ENCODE results near the gene B4GALNT1. TPM values are rescaled to one million over a fixed set of nuclear protein-coding genes. Genes with fewer than 3 reads are reported as not detected.
"Not testable (repeated sequence)": the region's sequence is repeated elsewhere in the genome, so short reads cannot be mapped to it uniquely, and the experiment has no call there.

B4GALNT1 gene
- total RNA-seq, 1 experiment from 2014 or later = 0.40 TPM

- Mint-ChIP-seq H3K4me3 (ENCODE audit: unreplicated experiment) (no peak overlapping the region), H3K9me3 (ENCODE audit: unreplicated experiment) (no peaks in the 10 kb centered on the region), H3K36me3 (ENCODE audit: insufficient read depth, unreplicated experiment) (no peaks in the 10 kb centered on the region), H3K27me3 (ENCODE audit: insufficient read depth, unreplicated experiment) (no peaks in the 10 kb centered on the region), H3K27ac (ENCODE audit: low read depth, unreplicated experiment) (no peak overlapping the region), H3K4me1 (ENCODE audit: insufficient read depth, unreplicated experiment) (no peaks in the 10 kb centered on the region)
- no peak for DNase-seq (ENCODE audit: unreplicated experiment)
- POLR2A ChIA-PET = interaction anchor here (0.8 kb wide), 2 partner anchors 10 to 21 kb away, joined by 3 read pairs; partner anchors contain the start of gene OS9
- TF ChIP-seq, protein P1, sequence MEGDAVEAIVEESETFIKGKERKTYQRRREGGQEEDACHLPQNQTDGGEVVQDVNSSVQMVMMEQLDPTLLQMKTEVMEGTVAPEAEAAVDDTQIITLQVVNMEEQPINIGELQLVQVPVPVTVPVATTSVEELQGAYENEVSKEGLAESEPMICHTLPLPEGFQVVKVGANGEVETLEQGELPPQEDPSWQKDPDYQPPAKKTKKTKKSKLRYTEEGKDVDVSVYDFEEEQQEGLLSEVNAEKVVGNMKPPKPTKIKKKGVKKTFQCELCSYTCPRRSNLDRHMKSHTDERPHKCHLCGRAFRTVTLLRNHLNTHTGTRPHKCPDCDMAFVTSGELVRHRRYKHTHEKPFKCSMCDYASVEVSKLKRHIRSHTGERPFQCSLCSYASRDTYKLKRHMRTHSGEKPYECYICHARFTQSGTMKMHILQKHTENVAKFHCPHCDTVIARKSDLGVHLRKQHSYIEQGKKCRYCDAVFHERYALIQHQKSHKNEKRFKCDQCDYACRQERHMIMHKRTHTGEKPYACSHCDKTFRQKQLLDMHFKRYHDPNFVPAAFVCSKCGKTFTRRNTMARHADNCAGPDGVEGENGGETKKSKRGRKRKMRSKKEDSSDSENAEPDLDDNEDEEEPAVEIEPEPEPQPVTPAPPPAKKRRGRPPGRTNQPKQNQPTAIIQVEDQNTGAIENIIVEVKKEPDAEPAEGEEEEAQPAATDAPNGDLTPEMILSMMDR (IDR thresholded peaks at IDR 0.05; ENCODE audit: unreplicated experiment) = no peak
- BruUV-seq (replicated peaks) = no TSS peak
- CTCF ChIA-PET = no interaction called here
- intact Hi-C loops (cut with micrococcal nuclease) = no loop called here
Observed at GRCh38 chr12:57672801-57673200, 39.8 kb upstream of the B4GALNT1 start.

- intact Hi-C loops (cut with micrococcal nuclease); BruUV-seq (replicated peaks); DNase-seq (ENCODE audit: unreplicated experiment); H3K36me3 Mint-ChIP-seq (ENCODE audit: insufficient read depth, unreplicated experiment); H3K4me1 Mint-ChIP-seq (ENCODE audit: insufficient read depth, unreplicated experiment); POLR2A ChIA-PET; H3K9me3 Mint-ChIP-seq (ENCODE audit: unreplicated experiment); H3K27me3 Mint-ChIP-seq (ENCODE audit: insufficient read depth, unreplicated experiment); H3K27ac Mint-ChIP-seq (ENCODE audit: low read depth, unreplicated experiment); H3K4me3 Mint-ChIP-seq (ENCODE audit: unreplicated experiment): not testable (repeated sequence)
- CTCF ChIA-PET = interaction anchor here (0.8 to 1.2 kb wide), 3 partner anchors 14 to 39 kb away, joined by 3 to 4 read pairs (median 4); partner anchors contain the start of gene B4GALNT1
Observed at GRCh38 chr12:57671811-57672210, 38.8 kb upstream of the B4GALNT1 start.

GRCh38 chr12:57669691-57670090 lies 36.7 kb upstream of the B4GALNT1 start:
- CTCF ChIA-PET = not testable (repeated sequence)

DNA sequence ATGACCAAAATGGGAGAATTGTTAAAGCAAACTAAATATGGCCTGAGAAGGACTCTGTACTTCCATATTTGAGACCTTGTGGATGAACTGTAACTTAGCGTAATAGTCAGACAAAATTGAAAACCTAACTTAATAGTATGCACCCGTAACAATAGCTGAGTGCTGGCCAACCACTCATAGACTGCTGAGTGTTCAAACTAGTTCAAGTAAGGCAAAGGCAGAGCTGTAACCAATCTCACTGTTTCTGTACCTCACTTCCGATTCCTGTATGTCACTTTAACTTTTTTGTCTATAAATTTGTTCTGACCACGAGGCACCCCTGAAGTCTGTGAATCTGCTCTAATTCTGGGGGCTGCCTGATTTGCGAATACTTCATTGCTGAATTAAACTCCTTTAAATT lies 33.9 kb upstream of the B4GALNT1 start:
- intact Hi-C loops (cut with micrococcal nuclease) = no loop called here
- no TSS peak for BruUV-seq (replicated peaks)
- Mint-ChIP-seq H3K4me1 (ENCODE audit: insufficient read depth, unreplicated experiment) (no peaks in the 10 kb centered on the region), H3K27ac (ENCODE audit: low read depth, unreplicated experiment) (no peak overlapping the region), H3K27me3 (ENCODE audit: insufficient read depth, unreplicated experiment) (no peaks in the 10 kb centered on the region), H3K36me3 (ENCODE audit: insufficient read depth, unreplicated experiment) (no peaks in the 10 kb centered on the region), H3K4me3 (ENCODE audit: unreplicated experiment) (no peak overlapping the region), H3K9me3 (ENCODE audit: unreplicated experiment) (peaks cover 8% of the 10 kb centered on the region)
- TF ChIP-seq, protein P1 (IDR thresholded peaks at IDR 0.05; ENCODE audit: unreplicated experiment) = no peak
- CTCF ChIA-PET = no interaction called here
- POLR2A ChIA-PET = interaction anchor here (0.6 kb wide), 1 partner anchor 96 kb away, joined by 3 read pairs; no protein-coding TSS in a partner anchor
- no peak for DNase-seq (ENCODE audit: unreplicated experiment)

More at GRCh38 chr12:57669691-57670090, 36.7 kb upstream of the B4GALNT1 start:
- H3K27ac Mint-ChIP-seq (ENCODE audit: low read depth, unreplicated experiment); DNase-seq (ENCODE audit: unreplicated experiment); BruUV-seq (replicated peaks); H3K4me3 Mint-ChIP-seq (ENCODE audit: unreplicated experiment); H3K9me3 Mint-ChIP-seq (ENCODE audit: unreplicated experiment); intact Hi-C loops (cut with micrococcal nuclease); POLR2A ChIA-PET; H3K4me1 Mint-ChIP-seq (ENCODE audit: insufficient read depth, unreplicated experiment); H3K36me3 Mint-ChIP-seq (ENCODE audit: insufficient read depth, unreplicated experiment); H3K27me3 Mint-ChIP-seq (ENCODE audit: insufficient read depth, unreplicated experiment): not testable (repeated sequence)

DNA sequence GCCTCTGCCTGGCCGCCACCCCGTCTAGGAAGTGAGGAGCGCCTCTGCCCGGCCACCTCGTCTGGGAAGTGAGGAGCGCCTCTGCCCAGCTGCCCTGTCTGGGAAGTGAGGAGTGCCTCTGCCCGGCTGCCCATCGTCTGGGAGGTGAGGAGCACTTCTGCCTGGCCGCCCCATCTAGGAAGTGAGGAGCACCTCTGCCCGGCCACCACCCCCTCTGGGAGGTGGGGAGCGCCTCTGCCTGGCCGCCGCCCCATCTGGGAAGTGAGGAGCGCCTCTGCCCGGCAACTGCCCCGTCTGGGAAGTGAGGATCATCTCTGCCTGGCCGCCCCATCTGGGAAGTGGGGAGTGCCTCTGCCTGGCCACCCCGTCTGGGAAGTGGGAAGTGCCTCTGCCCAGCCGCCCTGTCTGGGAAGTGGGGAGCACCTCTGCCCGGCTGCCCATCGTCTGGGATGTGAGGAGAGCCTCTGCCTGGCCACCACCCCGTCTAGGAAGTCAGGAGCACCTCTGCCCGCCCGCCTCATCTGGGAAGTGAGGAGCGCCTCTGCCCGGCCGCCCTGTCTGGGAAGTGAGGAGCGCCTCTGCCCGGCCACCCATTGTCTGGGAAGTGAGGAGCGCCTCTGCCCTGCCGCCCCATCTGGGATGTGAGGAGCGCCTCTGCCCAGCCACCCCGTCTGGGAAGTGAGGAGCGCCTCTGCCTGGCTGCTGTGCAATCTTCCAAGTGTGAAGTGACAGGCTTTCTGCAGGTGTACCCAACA lies 32.2 kb upstream of the B4GALNT1 start:
- CTCF ChIA-PET; DNase-seq (ENCODE audit: unreplicated experiment); POLR2A ChIA-PET; H3K27ac Mint-ChIP-seq (ENCODE audit: low read depth, unreplicated experiment); intact Hi-C loops (cut with micrococcal nuclease); H3K27me3 Mint-ChIP-seq (ENCODE audit: insufficient read depth, unreplicated experiment); H3K36me3 Mint-ChIP-seq (ENCODE audit: insufficient read depth, unreplicated experiment); H3K4me3 Mint-ChIP-seq (ENCODE audit: unreplicated experiment); BruUV-seq (replicated peaks); H3K4me1 Mint-ChIP-seq (ENCODE audit: insufficient read depth, unreplicated experiment); H3K9me3 Mint-ChIP-seq (ENCODE audit: unreplicated experiment): not testable (repeated sequence)
